Prostate gland (tissue), 2 donors: ENCODE measurements around the gene CST1.

Experiments
- CTCF ChIP-seq, 4 experiments: fragments of 200-600 bp in 2 of 4; fragments of 450-650 bp in 2 of 4; sonication (generic) in 2 of 4; IDR thresholded peaks; 1 replicate in 3 of 4; 2 replicates in 1 of 4; pipeline ENCODE4 v1.5.1; 2016 to 2019; ENCODE audit warnings: antibody characterized with exemption in 4 of 4, mild to moderate bottlenecking in 2 of 4, moderate library complexity in 2 of 4
- POLR2AphosphoS5 ChIP-seq: sonication (generic); formaldehyde crosslinking; IDR thresholded peaks from one replicate; pipeline ENCODE4 v1.6.1; 2017; ENCODE audit warnings: antibody characterized with exemption

GRCh38 chr20:23710771-23711170, 40.0 kb downstream of the CST1 start:
- TF ChIP-seq POLR2AphosphoS5 (no peak), CTCF (IDR thresholded peaks at IDR 0.05) (no peak)
